ENCODE data around the gene PTRH1. TPM values are rescaled to one million over a fixed set of nuclear protein-coding genes. Genes with fewer than 3 reads are reported as not detected.

Gene PTRH1
- total RNA-seq, 1 experiment from 2014 or later, result 8.7 TPM

GRCh38 chr9:127753622-127754021, 38.2 kb upstream of the PTRH1 start:
- H3K9me3 Mint-ChIP-seq (ENCODE audit: unreplicated experiment), result no peaks in the 10 kb centered on the region
- H3K4me1 ChIP-seq, result 0 out of 2 replicates have a peak, but pooled peaks cover 3% of the 10 kb centered on the region
- ChIA-PET CTCF (interaction anchor here (2.8 kb wide), 1 partner anchor 19 kb away, joined by 10 read pairs; the partner anchor contains the start of gene TOR2A), POLR2A (no interaction called here)
- H3K36me3 ChIP-seq (ENCODE audit: control insufficient read depth, insufficient read depth, low read length), result no peaks in the 10 kb centered on the region
- TF ChIP-seq, protein P1, sequence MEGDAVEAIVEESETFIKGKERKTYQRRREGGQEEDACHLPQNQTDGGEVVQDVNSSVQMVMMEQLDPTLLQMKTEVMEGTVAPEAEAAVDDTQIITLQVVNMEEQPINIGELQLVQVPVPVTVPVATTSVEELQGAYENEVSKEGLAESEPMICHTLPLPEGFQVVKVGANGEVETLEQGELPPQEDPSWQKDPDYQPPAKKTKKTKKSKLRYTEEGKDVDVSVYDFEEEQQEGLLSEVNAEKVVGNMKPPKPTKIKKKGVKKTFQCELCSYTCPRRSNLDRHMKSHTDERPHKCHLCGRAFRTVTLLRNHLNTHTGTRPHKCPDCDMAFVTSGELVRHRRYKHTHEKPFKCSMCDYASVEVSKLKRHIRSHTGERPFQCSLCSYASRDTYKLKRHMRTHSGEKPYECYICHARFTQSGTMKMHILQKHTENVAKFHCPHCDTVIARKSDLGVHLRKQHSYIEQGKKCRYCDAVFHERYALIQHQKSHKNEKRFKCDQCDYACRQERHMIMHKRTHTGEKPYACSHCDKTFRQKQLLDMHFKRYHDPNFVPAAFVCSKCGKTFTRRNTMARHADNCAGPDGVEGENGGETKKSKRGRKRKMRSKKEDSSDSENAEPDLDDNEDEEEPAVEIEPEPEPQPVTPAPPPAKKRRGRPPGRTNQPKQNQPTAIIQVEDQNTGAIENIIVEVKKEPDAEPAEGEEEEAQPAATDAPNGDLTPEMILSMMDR (IDR thresholded peaks at IDR 0.05; ENCODE audit: insufficient read depth in 1 of 2, low read depth in 1 of 2, low read length in 1 of 2, severe bottlenecking in 1 of 2, unreplicated experiment in 1 of 2), result no peak
- H3K4me1 Mint-ChIP-seq (ENCODE audit: low read depth, unreplicated experiment), result no peaks in the 10 kb centered on the region
- H3K27me3 Mint-ChIP-seq (ENCODE audit: insufficient read depth, unreplicated experiment), result peaks cover 16% of the 10 kb centered on the region
- DNase-seq, result no peak
- H3K27me3 ChIP-seq (replicated peaks; ENCODE audit: control insufficient read depth, insufficient read depth, low read length), result peaks cover 2% of the 10 kb centered on the region
- H3K4me3 Mint-ChIP-seq (ENCODE audit: unreplicated experiment), result peak overlapping the region; percentile 4
- intact Hi-C loops (cut with micrococcal nuclease; ENCODE audit: unreplicated experiment), result no loop called here
- H3K4me3 ChIP-seq (ENCODE audit: low read depth, low read length), result no peak overlapping the region
- H3K27ac Mint-ChIP-seq (ENCODE audit: unreplicated experiment), result no peak overlapping the region
- no peaks in the 10 kb centered on the region for H3K9me3 ChIP-seq
- BruUV-seq (replicated peaks), result no TSS peak
- H3K36me3 Mint-ChIP-seq (ENCODE audit: insufficient read depth, unreplicated experiment), result peaks cover 5% of the 10 kb centered on the region

DNA sequence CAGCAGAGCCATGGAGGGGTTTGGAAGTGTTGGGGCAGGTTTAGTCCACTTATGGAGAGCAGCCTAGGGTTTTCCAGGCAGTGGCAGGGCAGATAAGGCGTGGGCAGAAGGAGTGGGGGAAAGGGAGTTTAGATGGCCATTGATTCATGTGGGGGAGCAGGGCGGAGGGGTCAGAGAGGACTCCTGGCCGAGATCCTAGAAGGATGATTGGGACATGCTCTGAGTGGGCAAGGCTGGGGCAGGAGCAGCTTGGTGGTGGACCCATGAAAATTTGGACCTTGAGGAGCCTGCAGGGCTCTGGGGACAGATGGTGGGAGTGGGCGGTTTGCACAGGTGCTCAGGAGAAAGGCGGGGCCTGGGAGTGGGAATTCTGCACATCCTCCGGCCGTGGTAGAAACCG, 37.7 kb upstream of the PTRH1 start:
- CTCF ChIA-PET, result interaction anchor here (2.8 kb wide), 1 partner anchor 19 kb away, joined by 10 read pairs; the partner anchor contains the start of gene TOR2A

DNA sequence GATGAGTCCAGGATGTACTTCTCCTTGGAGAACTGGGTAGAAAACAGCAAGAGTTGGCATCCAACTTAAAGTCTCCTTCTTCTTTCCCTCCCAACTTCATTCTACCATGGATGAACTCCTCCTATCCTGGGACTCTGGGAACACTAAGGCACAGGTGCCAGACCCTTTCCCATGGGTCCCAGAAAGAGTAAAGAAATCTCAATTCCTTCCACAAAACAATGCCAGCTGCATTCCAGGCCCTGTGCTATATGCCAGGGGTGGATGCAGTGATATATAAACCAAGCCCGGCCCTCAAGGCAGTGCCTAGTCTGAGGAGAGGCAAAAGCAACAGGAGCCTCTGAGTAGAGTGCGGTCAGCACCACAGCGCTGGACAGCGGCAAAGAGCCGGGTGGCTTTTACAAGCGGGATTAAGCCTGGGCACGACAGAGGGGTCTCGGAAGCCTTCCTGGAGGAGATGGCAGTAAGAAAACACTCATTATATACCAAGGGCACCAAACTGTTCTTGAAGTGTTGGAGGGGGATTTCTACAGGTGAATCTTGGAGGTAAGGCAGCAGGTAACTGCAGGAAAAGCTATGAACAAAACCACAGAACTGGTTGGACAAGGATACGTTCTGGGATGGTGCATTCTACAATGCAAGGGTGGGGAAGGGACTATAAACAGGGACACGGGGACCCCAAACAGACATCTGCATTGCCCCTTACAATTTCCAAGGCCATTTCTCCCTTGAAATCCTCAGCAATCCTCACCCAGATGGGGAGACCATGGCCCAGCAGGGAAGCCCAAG, 36.0 kb upstream of the PTRH1 start:
- Mint-ChIP-seq H3K4me3 (ENCODE audit: unreplicated experiment) (no peak overlapping the region), H3K27ac (ENCODE audit: unreplicated experiment) (no peak overlapping the region), H3K9me3 (ENCODE audit: unreplicated experiment) (no peaks in the 10 kb centered on the region), H3K27me3 (ENCODE audit: insufficient read depth, unreplicated experiment) (peaks cover 24% of the 10 kb centered on the region), H3K4me1 (ENCODE audit: low read depth, unreplicated experiment) (no peaks in the 10 kb centered on the region), H3K36me3 (ENCODE audit: insufficient read depth, unreplicated experiment) (peaks cover 5% of the 10 kb centered on the region)
- peaks cover 2% of the 10 kb centered on the region for H3K27me3 ChIP-seq (replicated peaks; ENCODE audit: control insufficient read depth, insufficient read depth, low read length)
- no peaks in the 10 kb centered on the region for H3K36me3 ChIP-seq (ENCODE audit: control insufficient read depth, insufficient read depth, low read length)
- intact Hi-C loops (cut with micrococcal nuclease; ENCODE audit: unreplicated experiment), result no loop called here
- 0 out of 2 replicates have a peak, but pooled peaks cover 3% of the 10 kb centered on the region for H3K4me1 ChIP-seq
- no peak overlapping the region for H3K4me3 ChIP-seq (ENCODE audit: low read depth, low read length)
- DNase-seq, result peak in 1 of 2 experiments; percentile 58
- ChIA-PET CTCF (no interaction called here), POLR2A (no interaction called here)
- H3K9me3 ChIP-seq, result no peaks in the 10 kb centered on the region
- TF ChIP-seq, protein P1 (IDR thresholded peaks at IDR 0.05; ENCODE audit: insufficient read depth in 1 of 2, low read depth in 1 of 2, low read length in 1 of 2, severe bottlenecking in 1 of 2, unreplicated experiment in 1 of 2), result no peak
- BruUV-seq (replicated peaks), result no TSS peak

More for the DNA sequence above, 37.7 kb upstream of the PTRH1 start:
- H3K9me3 Mint-ChIP-seq (ENCODE audit: unreplicated experiment), result no peaks in the 10 kb centered on the region
- intact Hi-C loops (cut with micrococcal nuclease; ENCODE audit: unreplicated experiment), result no loop called here
- Histone ChIP-seq H3K4me1 (0 out of 2 replicates have a peak, but pooled peaks cover 3% of the 10 kb centered on the region), H3K4me3 (ENCODE audit: low read depth, low read length) (no peak overlapping the region), H3K36me3 (ENCODE audit: control insufficient read depth, insufficient read depth, low read length) (no peaks in the 10 kb centered on the region), H3K9me3 (no peaks in the 10 kb centered on the region), H3K27me3 (replicated peaks; ENCODE audit: control insufficient read depth, insufficient read depth, low read length) (peaks cover 2% of the 10 kb centered on the region)
- TF ChIP-seq, protein P1 (IDR thresholded peaks at IDR 0.05; ENCODE audit: insufficient read depth in 1 of 2, low read depth in 1 of 2, low read length in 1 of 2, severe bottlenecking in 1 of 2, unreplicated experiment in 1 of 2), result no peak
- DNase-seq, result no peak
- no TSS peak for BruUV-seq (replicated peaks)
- H3K4me3 Mint-ChIP-seq (ENCODE audit: unreplicated experiment), result peak overlapping the region; percentile 4
- POLR2A ChIA-PET, result no interaction called here
- H3K4me1 Mint-ChIP-seq (ENCODE audit: low read depth, unreplicated experiment), result no peaks in the 10 kb centered on the region
- peaks cover 15% of the 10 kb centered on the region for H3K27me3 Mint-ChIP-seq (ENCODE audit: insufficient read depth, unreplicated experiment)
- peaks cover 5% of the 10 kb centered on the region for H3K36me3 Mint-ChIP-seq (ENCODE audit: insufficient read depth, unreplicated experiment)
- no peak overlapping the region for H3K27ac Mint-ChIP-seq (ENCODE audit: unreplicated experiment)

Data from Caco-2 (cell line).